ENCODE results near the gene MFAP3L.
A peak's percentile ranks its signal among the peaks of the same experiment; 100 is the strongest.

Gene MFAP3L

GRCh38 chr4:170038769-170039168 is 12.6 kb upstream of the MFAP3L start:
- Histone ChIP-seq H3K9me3 (ENCODE audit: control insufficient read depth, low read length) (no peaks in the 10 kb centered on the region), H3K36me3 (ENCODE audit: control insufficient read depth, insufficient read depth, low read length) (no peaks in the 10 kb centered on the region), H3K4me1 (ENCODE audit: control insufficient read depth, insufficient read depth, low read length) (no peaks in the 10 kb centered on the region), H3K27me3 (ENCODE audit: control insufficient read depth, insufficient read depth, low read length) (no peaks in the 10 kb centered on the region), H3K4me3 (ENCODE audit: low read length) (no peak overlapping the region), H3K9ac (ENCODE audit: low read length) (no peak overlapping the region)

- Histone ChIP-seq H3K4me1 (ENCODE audit: control insufficient read depth, insufficient read depth, low read length) (no peaks in the 10 kb centered on the region), H3K4me3 (ENCODE audit: low read length) (no peak overlapping the region), H3K27me3 (ENCODE audit: control insufficient read depth, insufficient read depth, low read length) (no peaks in the 10 kb centered on the region), H3K36me3 (ENCODE audit: control insufficient read depth, insufficient read depth, low read length) (no peaks in the 10 kb centered on the region), H3K9ac (ENCODE audit: low read length) (no peak overlapping the region), H3K9me3 (ENCODE audit: control insufficient read depth, low read length) (no peaks in the 10 kb centered on the region)
Observed at GRCh38 chr4:170038232-170038631, 12.0 kb upstream of the MFAP3L start.

GRCh38 chr4:170037481-170037880 is 11.3 kb upstream of the MFAP3L start:
- H3K36me3 ChIP-seq (ENCODE audit: control insufficient read depth, insufficient read depth, low read length), result no peaks in the 10 kb centered on the region
- H3K9ac ChIP-seq (ENCODE audit: low read length), result no peak overlapping the region
- H3K9me3 ChIP-seq (ENCODE audit: control insufficient read depth, low read length), result no peaks in the 10 kb centered on the region
- no peaks in the 10 kb centered on the region for H3K4me1 ChIP-seq (ENCODE audit: control insufficient read depth, insufficient read depth, low read length)
- H3K27me3 ChIP-seq (ENCODE audit: control insufficient read depth, insufficient read depth, low read length), result peaks cover 4% of the 10 kb centered on the region
- no peak overlapping the region for H3K4me3 ChIP-seq (ENCODE audit: low read length)

GRCh38 chr4:170035845-170036244 is 9.7 kb upstream of the MFAP3L start:
- H3K9ac ChIP-seq (ENCODE audit: low read length), result no peak overlapping the region
- H3K4me3 ChIP-seq (ENCODE audit: low read length), result no peak overlapping the region
- H3K4me1 ChIP-seq (ENCODE audit: control insufficient read depth, insufficient read depth, low read length), result no peaks in the 10 kb centered on the region
- peaks cover 7% of the 10 kb centered on the region for H3K27me3 ChIP-seq (ENCODE audit: control insufficient read depth, insufficient read depth, low read length)
- H3K36me3 ChIP-seq (ENCODE audit: control insufficient read depth, insufficient read depth, low read length), result no peaks in the 10 kb centered on the region
- no peaks in the 10 kb centered on the region for H3K9me3 ChIP-seq (ENCODE audit: control insufficient read depth, low read length)

GRCh38 chr4:170035231-170035630 is 9.0 kb upstream of the MFAP3L start:
- Histone ChIP-seq H3K9ac (ENCODE audit: low read length) (no peak overlapping the region), H3K36me3 (ENCODE audit: control insufficient read depth, insufficient read depth, low read length) (no peaks in the 10 kb centered on the region), H3K4me3 (ENCODE audit: low read length) (no peak overlapping the region), H3K4me1 (ENCODE audit: control insufficient read depth, insufficient read depth, low read length) (no peaks in the 10 kb centered on the region), H3K9me3 (ENCODE audit: control insufficient read depth, low read length) (no peaks in the 10 kb centered on the region), H3K27me3 (ENCODE audit: control insufficient read depth, insufficient read depth, low read length) (peaks cover 7% of the 10 kb centered on the region)

GRCh38 chr4:170033999-170034398 is 7.8 kb upstream of the MFAP3L start:
- no peaks in the 10 kb centered on the region for H3K9me3 ChIP-seq (ENCODE audit: control insufficient read depth, low read length)
- H3K4me1 ChIP-seq (ENCODE audit: control insufficient read depth, insufficient read depth, low read length), result no peaks in the 10 kb centered on the region
- peaks cover 7% of the 10 kb centered on the region for H3K27me3 ChIP-seq (ENCODE audit: control insufficient read depth, insufficient read depth, low read length)
- H3K4me3 ChIP-seq (ENCODE audit: low read length), result no peak overlapping the region
- H3K9ac ChIP-seq (ENCODE audit: low read length), result no peak overlapping the region
- no peaks in the 10 kb centered on the region for H3K36me3 ChIP-seq (ENCODE audit: control insufficient read depth, insufficient read depth, low read length)

- no peaks in the 10 kb centered on the region for H3K36me3 ChIP-seq (ENCODE audit: control insufficient read depth, insufficient read depth, low read length)
- H3K9me3 ChIP-seq (ENCODE audit: control insufficient read depth, low read length), result no peaks in the 10 kb centered on the region
- peaks cover 8% of the 10 kb centered on the region for H3K4me1 ChIP-seq (ENCODE audit: control insufficient read depth, insufficient read depth, low read length)
- H3K9ac ChIP-seq (ENCODE audit: low read length), result no peak overlapping the region
- peaks cover 24% of the 10 kb centered on the region for H3K27me3 ChIP-seq (ENCODE audit: control insufficient read depth, insufficient read depth, low read length)
- no peak overlapping the region for H3K4me3 ChIP-seq (ENCODE audit: low read length)
Observed at GRCh38 chr4:170030121-170030520, 3.9 kb upstream of the MFAP3L start.

GRCh38 chr4:170027181-170027829 is 1.1 kb upstream of the MFAP3L start:
- Histone ChIP-seq H3K4me1 (ENCODE audit: control insufficient read depth, insufficient read depth, low read length) (peaks cover 8% of the 10 kb centered on the region), H3K4me3 (ENCODE audit: low read length) (peak overlapping the region; percentile 21), H3K9ac (ENCODE audit: low read length) (peak overlapping the region; percentile 3), H3K27me3 (ENCODE audit: control insufficient read depth, insufficient read depth, low read length) (peaks cover 18% of the 10 kb centered on the region), H3K9me3 (ENCODE audit: control insufficient read depth, low read length) (no peaks in the 10 kb centered on the region), H3K36me3 (ENCODE audit: control insufficient read depth, insufficient read depth, low read length) (no peaks in the 10 kb centered on the region)

- Histone ChIP-seq H3K9me3 (ENCODE audit: control insufficient read depth, low read length) (no peaks in the 10 kb centered on the region), H3K27me3 (ENCODE audit: control insufficient read depth, insufficient read depth, low read length) (peaks cover 17% of the 10 kb centered on the region), H3K36me3 (ENCODE audit: control insufficient read depth, insufficient read depth, low read length) (no peaks in the 10 kb centered on the region), H3K9ac (ENCODE audit: low read length) (peak overlapping the region; percentile 42), H3K4me3 (ENCODE audit: low read length) (no peak overlapping the region), H3K4me1 (ENCODE audit: control insufficient read depth, insufficient read depth, low read length) (peaks cover 8% of the 10 kb centered on the region)
Observed at GRCh38 chr4:170025523-170026252, 507 bp downstream of the MFAP3L start.

GRCh38 chr4:170022211-170022610 is 4.0 kb downstream of the MFAP3L start:
- no peak overlapping the region for H3K9ac ChIP-seq (ENCODE audit: low read length)

GRCh38 chr4:170017252-170017651 is 8.9 kb downstream of the MFAP3L start:
- Histone ChIP-seq H3K9ac (ENCODE audit: low read length) (no peak overlapping the region), H3K36me3 (ENCODE audit: control insufficient read depth, insufficient read depth, low read length) (no peaks in the 10 kb centered on the region), H3K9me3 (ENCODE audit: control insufficient read depth, low read length) (no peaks in the 10 kb centered on the region), H3K4me3 (ENCODE audit: low read length) (no peak overlapping the region), H3K4me1 (ENCODE audit: control insufficient read depth, insufficient read depth, low read length) (no peaks in the 10 kb centered on the region), H3K27me3 (ENCODE audit: control insufficient read depth, insufficient read depth, low read length) (no peaks in the 10 kb centered on the region)

More at GRCh38 chr4:170022211-170022610, 4.0 kb downstream of the MFAP3L start:
- Histone ChIP-seq H3K4me3 (ENCODE audit: low read length) (no peak overlapping the region), H3K36me3 (ENCODE audit: control insufficient read depth, insufficient read depth, low read length) (no peaks in the 10 kb centered on the region), H3K4me1 (ENCODE audit: control insufficient read depth, insufficient read depth, low read length) (peaks cover 3% of the 10 kb centered on the region), H3K9me3 (ENCODE audit: control insufficient read depth, low read length) (no peaks in the 10 kb centered on the region), H3K27me3 (ENCODE audit: control insufficient read depth, insufficient read depth, low read length) (peaks cover 8% of the 10 kb centered on the region)

- Histone ChIP-seq H3K9me3 (ENCODE audit: control insufficient read depth, low read length) (no peaks in the 10 kb centered on the region), H3K4me1 (ENCODE audit: control insufficient read depth, insufficient read depth, low read length) (no peaks in the 10 kb centered on the region), H3K4me3 (ENCODE audit: low read length) (no peak overlapping the region), H3K9ac (ENCODE audit: low read length) (no peak overlapping the region), H3K27me3 (ENCODE audit: control insufficient read depth, insufficient read depth, low read length) (no peaks in the 10 kb centered on the region), H3K36me3 (ENCODE audit: control insufficient read depth, insufficient read depth, low read length) (no peaks in the 10 kb centered on the region)
Observed at GRCh38 chr4:170015285-170015684, 10.9 kb downstream of the MFAP3L start.
